ENCODE measurements around the gene FLNA.
"Not testable (repeated sequence)": the region's sequence is repeated elsewhere in the genome, so short reads cannot be mapped to it uniquely, and the experiment has no call there.

Gene FLNA

GRCh38 chrX:154357205-154357604, 17.2 kb downstream of the FLNA start:
- peak; percentile 2 for DNase-seq

DNA sequence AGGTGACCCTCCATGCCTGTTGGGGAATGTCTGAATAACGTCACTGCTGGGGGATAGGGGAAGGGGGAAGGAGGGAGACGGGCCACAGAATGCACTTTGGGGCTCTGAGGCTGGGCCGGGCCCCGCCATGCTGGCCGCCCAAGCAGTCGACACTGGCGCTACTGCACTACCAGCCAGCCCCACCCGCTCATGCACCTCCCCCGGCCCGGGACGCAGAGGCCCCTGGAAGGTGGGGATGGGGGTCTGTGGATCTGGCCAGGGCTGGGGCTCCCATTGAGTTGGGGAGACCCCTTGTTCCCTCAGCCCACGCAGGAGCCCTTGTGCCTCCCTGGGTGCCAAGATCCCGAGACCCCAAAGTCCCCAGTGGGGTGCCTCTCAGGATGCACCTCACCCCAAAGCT, 17.8 kb downstream of the FLNA start:
- peak; percentile 3 for DNase-seq

- DNase-seq, result peak; percentile 46
These were observed 18.7 kb downstream of the FLNA start for GRCh38 chrX:154355776-154356140.

- DNase-seq, result peak; percentile 10
These were observed 19.2 kb downstream of the FLNA start for GRCh38 chrX:154355094-154355775.

- peak; percentile 2 for DNase-seq
These were observed 19.9 kb downstream of the FLNA start for GRCh38 chrX:154354516-154354915.

GRCh38 chrX:154354013-154354412, 20.4 kb downstream of the FLNA start:
- peak; percentile 7 for DNase-seq

DNA sequence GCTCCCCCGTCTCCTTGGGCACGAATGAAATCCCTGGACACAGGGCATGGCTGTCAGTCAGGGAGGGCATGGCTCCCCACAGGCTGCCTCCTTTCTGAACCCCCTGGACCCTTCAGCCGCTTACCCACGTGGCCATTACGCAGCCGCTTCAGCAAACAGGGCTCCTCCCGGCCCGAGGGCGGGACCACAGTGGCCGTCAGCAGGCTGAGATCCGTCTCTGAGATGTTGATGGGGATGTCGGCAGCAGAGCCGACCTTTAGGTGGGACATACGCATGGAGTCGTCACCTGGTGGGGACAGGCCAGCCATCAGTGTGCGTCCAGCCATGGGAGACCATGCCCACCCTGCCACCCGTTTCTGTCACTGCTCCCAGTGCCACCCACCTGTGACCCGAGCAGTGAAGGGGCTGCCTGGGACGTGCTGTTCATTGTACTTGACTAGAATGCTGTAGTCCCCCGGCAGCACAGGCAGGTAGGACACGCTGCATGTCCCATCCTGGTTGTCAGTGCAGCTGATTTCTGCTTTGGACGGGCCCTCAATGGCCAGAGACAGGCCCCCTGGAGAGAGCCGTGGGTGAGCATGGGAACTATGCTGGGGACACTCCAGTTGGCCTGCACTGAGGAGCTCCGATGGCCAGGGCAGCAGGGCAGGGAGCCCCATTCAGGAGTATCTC, 21.1 kb downstream of the FLNA start:
- peak; percentile 5 for DNase-seq

GRCh38 chrX:154352466-154352865, 22.0 kb downstream of the FLNA start:
- peak; percentile 1 for DNase-seq

DNA sequence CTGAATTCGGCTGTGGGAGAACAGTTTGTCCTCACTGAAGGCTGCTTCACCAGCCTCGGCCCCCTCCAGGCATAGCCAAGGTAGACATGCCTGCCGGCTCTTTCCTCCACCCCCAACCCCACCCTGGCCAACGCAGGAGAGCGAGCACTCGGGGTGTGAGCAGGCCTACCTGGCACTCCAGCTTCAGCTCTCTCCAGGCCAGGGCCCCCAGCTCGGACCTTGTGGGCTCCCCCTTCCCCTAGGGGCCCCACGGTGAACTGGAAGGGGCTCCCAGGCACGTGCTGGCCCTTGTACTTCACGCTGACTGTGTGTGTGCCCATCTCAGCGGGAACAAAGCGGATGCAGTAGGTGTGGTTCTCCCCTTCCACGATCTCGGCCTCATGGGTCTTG, 22.4 kb downstream of the FLNA start:
- no peak for DNase-seq

DNA sequence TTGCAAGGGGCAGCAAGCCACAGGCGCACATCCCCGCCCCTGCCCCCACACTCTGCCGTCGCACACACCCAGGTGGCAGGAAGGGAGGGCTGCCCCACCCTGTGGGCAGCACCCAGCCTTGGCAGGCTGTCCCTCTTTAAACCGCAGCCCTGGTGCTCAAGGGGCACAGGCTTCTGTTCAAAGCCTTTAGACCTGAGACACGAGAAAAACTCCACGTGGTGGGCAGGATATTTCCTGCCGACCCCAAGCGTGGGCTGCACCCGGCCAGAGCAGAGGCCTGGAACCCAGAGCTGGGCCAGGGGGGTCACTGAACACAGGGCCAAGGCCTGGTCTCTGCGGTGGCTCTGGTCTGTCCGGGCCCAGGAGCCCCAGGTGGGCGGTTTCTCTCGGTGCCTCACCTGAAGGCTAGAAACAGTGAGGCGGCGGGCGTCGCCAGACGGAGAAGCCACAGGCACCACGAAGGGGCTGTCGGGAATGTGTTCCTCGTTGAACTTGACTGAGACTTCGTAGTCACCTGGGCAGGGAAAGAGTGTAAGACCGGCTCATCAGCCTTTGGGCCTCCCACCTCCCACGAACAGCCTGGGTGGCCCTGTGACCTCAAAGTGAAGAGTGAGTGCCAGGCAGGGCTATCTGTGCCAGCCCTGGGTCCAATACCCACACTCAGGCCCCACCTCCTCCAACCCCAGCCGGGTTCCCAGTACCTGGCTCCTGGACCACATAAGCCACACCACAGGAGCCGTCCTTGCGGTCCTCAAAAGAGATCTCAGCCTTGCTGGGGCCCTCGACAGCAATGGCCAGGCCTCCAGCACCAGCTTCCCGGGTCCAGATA, 23.0 kb downstream of the FLNA start:
- peak; percentile 3 for DNase-seq

GRCh38 chrX:154350429-154351182, 23.8 kb downstream of the FLNA start:
- DNase-seq, result peak; percentile 7

- DNase-seq, result no peak
These were observed 24.5 kb downstream of the FLNA start for GRCh38 chrX:154349979-154350378.

DNA sequence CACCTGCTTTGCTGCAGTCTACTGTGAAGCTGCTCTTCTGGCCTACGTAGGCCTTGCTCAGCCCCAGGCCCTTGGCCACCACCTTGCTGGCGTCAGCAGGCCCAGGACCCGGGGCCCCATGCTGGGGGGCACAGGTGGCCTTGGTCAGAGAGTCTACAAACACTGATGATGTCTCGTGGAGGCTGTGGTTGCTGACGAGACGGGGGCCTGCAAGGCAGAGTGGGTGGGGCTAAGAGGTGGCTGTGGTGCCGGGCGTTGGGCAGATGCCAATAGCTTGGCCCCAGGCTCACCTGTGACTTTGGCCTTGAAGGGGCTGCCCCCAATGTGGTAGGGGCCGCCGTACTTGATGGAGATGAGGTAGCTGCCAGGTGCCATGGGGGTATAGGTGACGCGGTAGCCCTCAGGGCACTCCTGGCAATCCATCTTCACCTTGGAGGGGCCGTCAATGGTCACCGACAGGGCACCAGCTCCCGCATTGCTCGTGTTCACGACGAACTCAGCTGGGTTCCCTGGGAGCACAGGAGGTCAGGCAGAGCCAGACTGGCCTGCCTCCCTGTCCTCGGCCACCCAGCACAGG, 25.0 kb downstream of the FLNA start:
- peak; percentile 11 for DNase-seq

DNA sequence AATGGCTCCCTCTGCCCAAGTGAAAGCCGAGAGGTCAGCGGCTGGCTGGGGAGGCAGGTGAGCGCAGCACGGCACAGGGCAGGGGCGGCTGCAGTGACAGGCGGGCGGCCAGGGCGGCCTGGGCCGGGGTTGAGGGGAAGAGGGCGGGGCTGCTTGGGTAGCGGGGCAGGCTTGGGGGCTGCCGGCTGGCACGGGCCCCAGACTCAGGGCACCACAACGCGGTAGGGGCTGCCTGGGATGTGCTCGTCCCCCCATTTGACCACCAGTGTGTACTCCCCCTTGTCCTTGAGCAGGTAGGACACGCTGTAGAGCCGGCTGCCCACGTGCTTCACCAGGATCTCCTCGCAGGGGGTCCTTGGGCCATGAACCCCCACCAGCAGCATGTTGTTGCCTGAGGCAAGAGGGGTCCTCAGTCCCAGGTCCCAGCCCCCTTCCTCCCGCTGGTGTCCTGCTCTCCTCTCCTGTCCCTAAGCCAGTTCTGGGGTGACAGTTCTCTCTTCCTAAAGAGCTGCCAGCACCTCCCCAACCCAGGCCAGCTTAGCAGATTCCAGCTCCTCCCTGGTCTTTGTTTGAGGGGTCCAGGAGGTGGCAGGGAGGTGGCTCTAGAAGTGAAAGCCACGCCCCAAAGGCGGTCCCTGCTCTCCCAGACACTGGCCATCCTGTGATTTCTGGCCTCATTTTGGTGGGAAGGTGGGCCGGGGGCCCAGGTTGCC, 25.6 kb downstream of the FLNA start:
- DNase-seq, result peak; percentile 13

DNA sequence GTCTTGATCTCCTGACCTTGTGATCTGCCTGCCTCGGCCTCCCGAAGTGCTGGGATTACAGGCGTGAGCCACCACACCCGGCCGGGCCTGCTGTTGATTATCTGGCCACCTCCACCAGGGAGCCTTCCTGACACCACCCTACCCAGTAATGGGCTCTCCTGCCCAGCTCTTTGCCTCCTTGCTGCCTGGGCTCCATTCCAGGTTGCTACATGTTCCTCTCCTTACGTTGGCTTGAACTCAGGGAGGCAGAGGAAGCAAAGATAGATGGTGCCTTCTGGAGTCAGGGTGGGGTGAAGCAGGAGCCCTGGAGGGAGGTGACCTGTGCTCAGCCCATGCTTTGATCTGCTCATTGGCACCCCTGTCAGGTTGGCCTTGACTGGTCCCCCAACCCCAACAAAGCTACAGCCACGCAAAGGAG, 26.3 kb downstream of the FLNA start:
- peak; percentile 57 for DNase-seq

DNA sequence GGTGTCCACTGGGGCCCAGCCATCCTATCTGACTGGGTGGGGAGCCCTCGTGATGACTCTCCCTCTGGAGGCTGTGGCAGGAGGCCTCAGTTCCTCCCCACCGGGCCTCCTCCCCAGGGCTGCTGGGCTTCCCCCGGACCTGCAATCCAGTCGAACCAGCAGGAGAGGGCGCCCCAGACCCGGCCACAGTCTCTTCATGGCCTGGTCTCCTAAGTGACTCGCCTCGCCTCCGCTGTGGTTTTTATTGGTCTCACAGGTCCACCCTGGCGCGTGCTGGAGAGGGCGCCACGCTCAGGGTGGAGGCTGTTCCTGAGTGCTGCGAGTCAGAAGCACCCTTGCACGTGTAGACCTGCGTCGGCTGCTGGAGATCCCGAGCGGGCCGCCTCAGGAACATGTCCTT, 30.8 kb downstream of the FLNA start:
- not testable (repeated sequence) for DNase-seq

- DNase-seq, result not testable (repeated sequence)
These were observed 31.4 kb downstream of the FLNA start for GRCh38 chrX:154343063-154343462.

- DNase-seq, result not testable (repeated sequence)
These were observed 32.8 kb downstream of the FLNA start for GRCh38 chrX:154341399-154342298.

GRCh38 chrX:154334496-154334895, 39.9 kb downstream of the FLNA start:
- DNase-seq, result peak; percentile 13

- DNase-seq, result no peak
These were observed 40.6 kb downstream of the FLNA start for GRCh38 chrX:154333837-154334271.

- DNase-seq, result no peak
These were observed 41.3 kb downstream of the FLNA start for GRCh38 chrX:154333116-154333515.

Data from fibroblast of skin of scalp (primary cell).